ENCODE measurements around the gene TCHP.

TCHP gene

DNA sequence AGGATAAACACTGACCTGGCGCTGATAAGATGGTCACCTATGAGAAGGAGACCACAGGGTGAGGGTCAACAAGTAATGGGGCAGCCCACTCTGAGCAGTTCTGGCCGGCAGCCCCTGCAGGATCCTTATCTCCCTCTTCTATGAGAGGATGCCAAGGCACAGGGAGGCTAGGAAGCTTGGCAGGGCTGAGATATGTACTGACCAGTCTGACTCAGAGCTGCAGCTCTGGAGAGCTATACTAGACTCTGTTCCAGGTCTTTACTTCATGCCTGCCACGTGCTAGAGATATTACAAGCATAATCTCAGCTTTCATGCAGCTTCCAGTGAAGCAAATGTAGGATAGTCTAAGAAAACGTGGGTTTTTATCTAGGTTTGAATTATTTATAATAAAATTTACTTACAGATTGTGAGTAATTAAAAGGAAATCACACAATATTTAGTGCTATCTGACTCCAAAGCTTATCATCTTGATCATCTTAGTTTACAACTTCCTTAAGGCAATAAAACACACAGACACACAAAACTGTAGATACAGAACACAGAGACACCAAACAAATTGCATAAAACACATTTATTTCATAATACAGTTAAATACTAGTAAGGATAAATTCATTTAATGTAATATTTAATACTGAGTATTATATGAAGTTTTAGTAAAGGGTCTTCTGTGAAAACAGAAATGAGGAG, 63.8 kb downstream of the TCHP start:
- no peak for TF ChIP-seq ZNF274 (IDR thresholded peaks at IDR 0.05; ENCODE audit: low read depth, low read length)
- no peak overlapping the region for H3K4me3 ChIP-seq (ENCODE audit: low read length)

GRCh38 chr12:109966546-109966945, 66.5 kb downstream of the TCHP start:
- no peak overlapping the region for H3K4me3 ChIP-seq (ENCODE audit: low read length)
- no peak for TF ChIP-seq ZNF274 (IDR thresholded peaks at IDR 0.05; ENCODE audit: low read depth, low read length)

GRCh38 chr12:109967383-109968031, 67.4 kb downstream of the TCHP start:
- H3K4me3 ChIP-seq (ENCODE audit: low read length): no peak overlapping the region
- no peak for TF ChIP-seq ZNF274 (IDR thresholded peaks at IDR 0.05; ENCODE audit: low read depth, low read length)

All from GM08714 (cell line).